ENCODE measurements around the gene TTC31.

DNA sequence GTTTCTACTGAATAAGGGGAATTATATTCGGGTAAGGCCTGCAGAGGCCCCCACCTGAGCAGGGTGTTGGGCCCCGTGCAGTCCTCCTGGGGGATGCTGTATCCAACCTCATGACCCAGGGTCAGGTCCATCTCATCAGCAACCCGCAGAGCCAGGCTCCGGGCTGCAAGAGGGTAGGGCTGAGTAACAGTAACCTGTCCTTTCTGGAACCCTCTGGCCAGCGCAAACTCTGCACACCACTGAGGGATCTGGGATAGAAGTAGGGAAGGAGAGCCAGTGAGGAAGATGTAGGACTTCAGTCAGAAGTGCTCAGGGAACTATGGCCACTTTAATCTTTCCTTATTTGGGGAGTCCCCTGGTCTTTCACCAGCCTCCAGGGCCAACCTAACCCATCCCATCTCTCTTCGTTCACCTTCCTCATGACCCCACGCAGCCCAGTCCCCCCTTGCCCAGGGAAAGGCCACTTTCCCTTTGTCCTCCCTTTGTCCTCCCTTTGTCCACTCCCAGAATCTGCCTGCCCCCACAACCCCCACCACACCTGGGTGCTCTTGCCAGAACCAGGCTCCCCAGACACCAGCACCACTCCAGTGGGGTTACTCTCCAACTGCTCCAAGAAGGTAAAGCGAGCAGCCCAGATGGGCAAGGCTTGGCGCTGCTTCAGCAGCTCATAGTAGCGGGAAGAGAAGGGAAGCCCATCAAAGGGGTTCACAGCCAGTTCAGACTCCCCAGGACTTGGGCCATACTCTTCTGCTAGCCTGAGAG, 42.3 kb downstream of the TTC31 start:
- no peak for TF ChIP-seq CTCF (IDR thresholded peaks at IDR 0.05)
- TF ChIP-seq POLR2AphosphoS5 (IDR thresholded peaks at IDR 0.05): no peak
- TF ChIP-seq POLR2A (IDR thresholded peaks at IDR 0.05): no peak
